NCI-H128 (cell line): ENCODE measurements around the gene POFUT2.

Experiments
- DNase-seq: peaks from one replicate; lab custom pipeline; 2025; ENCODE audit not compliant: unreplicated experiment; lab: John Stamatoyannopoulos, UW

The POFUT2 gene

GRCh38 chr21:45287438-45288391, at the start of gene POFUT2:
Gene POFUT2 (minus strand): TSS chr21:45287895. CDS start chr21:45287871, 24 bp downstream.
- DNase-seq, result peak; percentile 91

- no peak for DNase-seq
These were observed 49.2 kb upstream of the POFUT2 start for GRCh38 chr21:45336870-45337269.

GRCh38 chr21:45336535-45336810, 48.8 kb upstream of the POFUT2 start:
- DNase-seq, result no peak

- DNase-seq, result no peak
These were observed 48.3 kb upstream of the POFUT2 start for GRCh38 chr21:45335761-45336534.

- no peak for DNase-seq
These were observed 47.6 kb upstream of the POFUT2 start for GRCh38 chr21:45335151-45335760.

GRCh38 chr21:45334591-45335081, 46.9 kb upstream of the POFUT2 start:
- DNase-seq, result no peak

- DNase-seq, result no peak
These were observed 46.4 kb upstream of the POFUT2 start for GRCh38 chr21:45334134-45334533.

- DNase-seq, result no peak
These were observed 46.0 kb upstream of the POFUT2 start for GRCh38 chr21:45333583-45334121.

- DNase-seq, result no peak
These were observed 45.4 kb upstream of the POFUT2 start for GRCh38 chr21:45332981-45333582.

- no peak for DNase-seq
These were observed 44.7 kb upstream of the POFUT2 start for GRCh38 chr21:45332415-45332814.

GRCh38 chr21:45331531-45332147, 43.9 kb upstream of the POFUT2 start:
- DNase-seq, result no peak

- DNase-seq, result no peak
These were observed 43.2 kb upstream of the POFUT2 start for GRCh38 chr21:45330851-45331261.

- no peak for DNase-seq
These were observed 42.5 kb upstream of the POFUT2 start for GRCh38 chr21:45330075-45330781.

GRCh38 chr21:45329261-45330074, 41.8 kb upstream of the POFUT2 start:
- DNase-seq, result no peak

GRCh38 chr21:45328198-45329091, 40.8 kb upstream of the POFUT2 start:
- DNase-seq, result no peak

GRCh38 chr21:45327441-45328197, 39.9 kb upstream of the POFUT2 start:
- no peak for DNase-seq

GRCh38 chr21:45326891-45327440, 39.3 kb upstream of the POFUT2 start:
- no peak for DNase-seq
